Measurements from ENCODE around the gene STIM2. TPM values are rescaled to one million over a fixed set of nuclear protein-coding genes. Genes with fewer than 3 reads are reported as not detected.

The STIM2 gene
- total RNA-seq, 2 donors from 2014 or later: 20.7 to 30.3 TPM

- H3K9ac ChIP-seq (ENCODE audit: low read depth in 2 of 2, low read length in 2 of 2): no peak overlapping the region
- TF ChIP-seq CTCF (IDR thresholded peaks at IDR 0.05): no peak
- no peak overlapping the region for H3K27ac ChIP-seq
- DNase-seq: no peak
- no peaks in the 10 kb centered on the region for H3K36me3 ChIP-seq
- H3K4me3 ChIP-seq: no peak overlapping the region
- no peaks in the 10 kb centered on the region for H3K4me1 ChIP-seq
- H3K9me3 ChIP-seq: no peaks in the 10 kb centered on the region
- intact Hi-C loops (cut with DNase I): loop anchor here (10.0 kb wide), 1 partner anchor 136 kb away; the partner anchor contains the start of gene STIM2
- H3K27me3 ChIP-seq: no peaks in the 10 kb centered on the region
These were observed 140.2 kb downstream of the STIM2 start for GRCh38 chr4:27000820-27001219.

- no peaks in the 10 kb centered on the region for H3K9me3 ChIP-seq
- no peak overlapping the region for H3K27ac ChIP-seq
- no peaks in the 10 kb centered on the region for H3K27me3 ChIP-seq
- DNase-seq: no peak
- no peak overlapping the region for H3K9ac ChIP-seq (ENCODE audit: low read depth in 2 of 2, low read length in 2 of 2)
- TF ChIP-seq CTCF (IDR thresholded peaks at IDR 0.05): no peak
- H3K4me3 ChIP-seq: no peak overlapping the region
- H3K36me3 ChIP-seq: no peaks in the 10 kb centered on the region
- no peaks in the 10 kb centered on the region for H3K4me1 ChIP-seq
- intact Hi-C loops (cut with DNase I): loop anchor here (10.0 kb wide), 1 partner anchor 137 kb away; the partner anchor contains the start of gene STIM2
These were observed 140.9 kb downstream of the STIM2 start for GRCh38 chr4:27001398-27002164.

GRCh38 chr4:27003642-27004113 lies 143.0 kb downstream of the STIM2 start:
- Histone ChIP-seq H3K9me3 (no peaks in the 10 kb centered on the region), H3K9ac (ENCODE audit: low read depth in 2 of 2, low read length in 2 of 2) (no peak overlapping the region), H3K36me3 (no peaks in the 10 kb centered on the region), H3K27me3 (no peaks in the 10 kb centered on the region), H3K4me1 (no peaks in the 10 kb centered on the region), H3K4me3 (no peak overlapping the region), H3K27ac (no peak overlapping the region)
- TF ChIP-seq CTCF (IDR thresholded peaks at IDR 0.05): no peak
- intact Hi-C loops (cut with DNase I): loop anchor here (10.0 kb wide), 1 partner anchor 139 kb away; the partner anchor contains the start of gene STIM2
- no peak for DNase-seq

GRCh38 chr4:27005501-27005900 lies 144.9 kb downstream of the STIM2 start:
- Histone ChIP-seq H3K4me1 (no peaks in the 10 kb centered on the region), H3K9me3 (no peaks in the 10 kb centered on the region), H3K36me3 (no peaks in the 10 kb centered on the region), H3K9ac (ENCODE audit: low read depth in 2 of 2, low read length in 2 of 2) (no peak overlapping the region), H3K4me3 (no peak overlapping the region), H3K27me3 (no peaks in the 10 kb centered on the region), H3K27ac (no peak overlapping the region)
- no peak for TF ChIP-seq CTCF (IDR thresholded peaks at IDR 0.05)
- intact Hi-C loops (cut with DNase I): loop anchor here (10.0 kb wide), 1 partner anchor 141 kb away; the partner anchor contains the start of gene STIM2
- no peak for DNase-seq

- intact Hi-C loops (cut with DNase I): loop anchor here (10.0 kb wide), 1 partner anchor 141 kb away; the partner anchor contains the start of gene STIM2
- Histone ChIP-seq H3K27ac (no peak overlapping the region), H3K9ac (ENCODE audit: low read depth in 2 of 2, low read length in 2 of 2) (no peak overlapping the region), H3K36me3 (no peaks in the 10 kb centered on the region), H3K4me1 (no peaks in the 10 kb centered on the region), H3K27me3 (no peaks in the 10 kb centered on the region), H3K4me3 (no peak overlapping the region), H3K9me3 (no peaks in the 10 kb centered on the region)
- no peak for TF ChIP-seq CTCF (IDR thresholded peaks at IDR 0.05)
- DNase-seq: no peak
These were observed 145.4 kb downstream of the STIM2 start for GRCh38 chr4:27005905-27006590.

All from colonic mucosa (tissue), 4 donors.